Measurements from ENCODE around the gene SNW1.

The SNW1 gene

GRCh38 chr14:77746064-77746702 lies 14.8 kb downstream of the SNW1 start:
- DNase-seq, result peak; percentile 65

DNA sequence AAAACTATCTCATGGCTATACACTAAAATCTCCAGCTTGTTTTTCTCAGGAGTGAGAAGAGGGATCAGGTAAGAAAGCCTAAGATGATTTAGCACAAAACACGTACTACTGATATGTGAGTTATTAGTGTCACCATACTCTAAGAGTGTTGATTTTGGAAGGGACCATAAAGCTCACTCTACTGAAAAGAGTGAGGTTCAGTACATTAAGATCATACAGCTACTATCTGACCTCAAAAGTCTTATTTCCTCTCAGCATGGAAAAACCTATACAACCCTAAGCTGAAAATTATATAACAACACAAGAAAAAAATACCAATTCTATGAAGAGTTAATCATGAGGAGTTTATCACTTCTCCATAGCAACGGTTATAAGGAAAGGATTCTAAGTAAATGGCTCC lies 19.5 kb downstream of the SNW1 start:
- DNase-seq, result no peak

- DNase-seq, result no peak
Measured at GRCh38 chr14:77738559-77739250, 22.3 kb downstream of the SNW1 start.

DNA sequence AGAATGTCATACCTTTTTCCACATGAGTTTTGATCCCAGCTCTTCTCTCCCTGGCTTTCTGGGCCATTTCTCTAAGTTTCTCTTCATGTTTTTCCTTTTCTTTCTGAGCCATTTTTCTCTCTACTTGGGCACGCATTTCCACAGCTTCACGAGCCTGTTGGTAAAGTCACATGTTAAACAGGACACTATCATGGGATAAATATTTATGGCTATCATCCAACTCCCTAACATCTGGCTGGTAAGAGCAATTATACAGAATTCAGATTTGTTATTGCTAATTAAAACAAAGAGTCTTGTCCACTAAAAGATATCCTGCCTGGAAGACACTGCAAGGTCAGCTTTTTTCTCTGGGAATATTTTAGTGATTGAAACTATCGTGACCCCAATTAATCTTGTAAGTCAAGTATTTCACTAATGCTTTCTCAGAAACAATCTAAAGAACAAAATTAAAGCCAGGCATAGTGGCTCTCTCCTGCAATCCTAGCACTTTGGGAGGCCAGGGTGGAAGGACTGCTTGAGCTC lies 29.9 kb downstream of the SNW1 start:
- no peak for DNase-seq

- no peak for DNase-seq
Measured at GRCh38 chr14:77722301-77722700, 38.7 kb downstream of the SNW1 start.

DNA sequence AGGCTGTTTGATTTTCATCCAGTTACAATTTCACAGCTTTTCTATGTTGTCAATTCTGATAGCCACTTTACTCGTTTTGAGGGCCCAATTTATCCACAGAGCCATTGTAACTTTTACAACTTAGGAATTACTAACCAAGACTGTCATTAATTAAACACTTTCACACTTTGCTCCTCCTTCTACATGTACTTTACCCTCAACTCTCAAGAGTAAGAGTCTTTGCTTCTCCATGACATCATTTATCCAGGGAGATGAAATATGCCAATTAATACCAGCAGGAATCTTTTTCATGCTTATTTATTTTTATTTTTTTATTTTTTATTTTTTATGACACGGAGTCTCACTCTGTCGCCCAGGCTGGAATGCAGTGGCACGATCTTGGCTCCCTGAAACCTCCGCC lies 39.5 kb downstream of the SNW1 start:
- DNase-seq, result no peak

DNA sequence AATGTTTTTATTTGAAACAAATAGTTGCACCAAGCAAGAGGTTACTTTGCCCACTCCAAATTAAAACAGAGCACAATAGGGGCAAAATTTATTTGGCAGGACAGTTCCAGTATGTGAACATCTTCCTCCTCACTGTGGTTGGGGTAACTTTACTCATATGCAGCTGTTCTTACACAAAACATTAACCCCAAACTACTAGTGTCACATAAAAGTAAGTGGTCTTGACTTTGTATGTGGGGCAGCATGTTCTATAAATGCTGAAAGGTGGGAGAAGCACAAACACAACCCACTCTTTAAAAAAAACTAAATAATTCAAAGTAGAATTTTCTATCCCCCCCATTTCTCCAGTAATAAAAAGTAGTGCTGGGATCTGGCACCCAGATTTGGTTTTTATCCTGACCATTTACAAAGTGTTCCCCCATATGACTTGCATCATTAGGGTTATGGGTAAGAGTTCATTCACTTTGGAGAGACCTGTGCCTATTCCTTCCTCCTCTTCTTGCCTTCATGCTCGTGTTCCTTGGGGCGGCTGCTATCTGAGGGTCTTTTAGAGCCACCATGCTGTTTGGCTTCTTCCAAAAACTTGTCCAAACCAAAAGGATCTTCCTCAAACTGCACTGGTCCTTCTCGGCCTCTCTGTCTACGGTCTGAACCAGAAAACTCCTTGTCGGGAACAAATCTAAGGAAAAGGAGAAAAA lies 43.2 kb downstream of the SNW1 start:
- DNase-seq, result no peak

- DNase-seq, result no peak
Measured at GRCh38 chr14:77714926-77715325, 46.0 kb downstream of the SNW1 start.

DNA sequence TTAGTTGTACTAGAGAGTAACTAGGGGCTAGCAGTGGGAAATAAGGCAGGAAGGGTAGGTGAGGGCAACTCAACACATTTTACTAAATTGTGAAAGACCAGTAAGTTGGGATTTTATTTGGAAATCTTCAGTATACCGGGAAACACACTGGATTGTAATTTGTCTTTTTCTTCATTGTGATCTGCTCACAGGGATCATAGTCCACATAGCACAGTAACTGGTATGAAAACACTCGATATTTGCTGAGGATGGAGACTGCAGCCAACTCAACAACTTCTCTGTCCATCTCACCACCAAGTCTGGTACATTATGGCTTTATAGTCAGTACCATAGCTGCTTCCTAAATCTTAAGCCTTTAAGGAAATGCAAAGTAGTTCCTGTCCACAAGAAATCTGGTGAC lies 50.6 kb downstream of the SNW1 start:
- no peak for DNase-seq

- no peak for DNase-seq
Measured at GRCh38 chr14:77709412-77709811, 51.5 kb downstream of the SNW1 start.

- no peak for DNase-seq
Measured at GRCh38 chr14:77708749-77709148, 52.2 kb downstream of the SNW1 start.

DNA sequence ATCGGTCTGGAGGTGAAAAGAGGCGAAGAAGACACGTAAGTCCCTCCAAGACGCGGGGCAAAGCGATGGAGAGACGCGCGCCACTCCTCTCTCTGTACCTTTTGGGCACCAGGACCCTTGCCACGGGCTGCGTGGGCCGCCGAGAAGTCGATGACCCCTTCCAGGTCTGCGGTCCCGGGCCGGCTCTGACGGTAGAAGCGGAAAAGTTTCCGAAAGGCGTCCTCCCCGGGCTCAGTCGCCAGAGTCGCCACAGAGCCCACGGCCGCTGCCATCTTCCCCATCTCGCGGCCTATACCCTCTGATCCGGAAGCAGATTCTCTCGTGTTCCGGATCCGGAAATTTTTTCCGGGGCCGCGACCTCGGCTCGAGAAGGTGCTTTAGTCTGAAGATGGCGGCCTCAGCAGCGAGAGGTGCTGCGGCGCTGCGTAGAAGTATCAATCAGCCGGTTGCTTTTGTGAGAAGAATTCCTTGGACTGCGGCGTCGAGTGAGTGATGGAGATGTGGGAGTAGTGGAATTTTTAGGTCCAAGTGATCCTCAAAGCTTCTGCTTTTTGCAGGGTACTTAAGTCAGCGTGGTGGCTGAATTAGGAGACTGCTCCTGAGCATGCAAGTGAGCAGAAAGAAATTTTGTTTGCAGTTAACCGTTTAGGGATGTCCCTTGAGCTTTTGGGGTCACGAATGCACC lies 53.1 kb downstream of the SNW1 start, which contains the start of the genes ALKBH1 and SLIRP:
ALKBH1 (minus strand) TSS at position 300 of the 685 bp plus-strand sequence; CDS start at position 281, 19 bp downstream.
SLIRP (plus strand) TSS at position 380 of the 685 bp plus-strand sequence; CDS start at position 389, 9 bp downstream.
- DNase-seq, result peak; percentile 96

- peak; percentile 80 for DNase-seq
Measured at GRCh38 chr14:77707355-77707723, 53.6 kb downstream of the SNW1 start.

DNA sequence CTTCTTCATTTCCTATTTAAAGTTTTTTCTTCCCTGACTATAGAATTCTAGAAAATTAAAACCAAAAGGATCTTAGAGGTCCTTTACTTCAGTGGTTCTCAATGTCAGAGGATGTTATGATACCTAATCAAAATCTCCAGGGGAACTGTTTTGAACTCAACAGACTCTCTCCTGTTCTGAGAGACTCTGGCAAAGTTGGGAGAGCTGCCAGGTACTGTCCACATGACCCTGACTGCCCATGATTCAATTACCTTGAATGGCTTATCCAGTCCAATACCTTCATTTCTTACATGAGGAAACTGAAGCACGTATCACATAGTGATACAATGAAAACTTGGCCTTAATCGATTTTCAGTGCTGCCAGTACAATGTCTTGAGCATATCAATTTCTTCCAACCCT lies 69.7 kb downstream of the SNW1 start:
- DNase-seq, result no peak

- DNase-seq, result no peak
Measured at GRCh38 chr14:77682158-77682553, 78.8 kb downstream of the SNW1 start.

- DNase-seq, result no peak
Measured at GRCh38 chr14:77681196-77682157, 79.5 kb downstream of the SNW1 start.

DNA sequence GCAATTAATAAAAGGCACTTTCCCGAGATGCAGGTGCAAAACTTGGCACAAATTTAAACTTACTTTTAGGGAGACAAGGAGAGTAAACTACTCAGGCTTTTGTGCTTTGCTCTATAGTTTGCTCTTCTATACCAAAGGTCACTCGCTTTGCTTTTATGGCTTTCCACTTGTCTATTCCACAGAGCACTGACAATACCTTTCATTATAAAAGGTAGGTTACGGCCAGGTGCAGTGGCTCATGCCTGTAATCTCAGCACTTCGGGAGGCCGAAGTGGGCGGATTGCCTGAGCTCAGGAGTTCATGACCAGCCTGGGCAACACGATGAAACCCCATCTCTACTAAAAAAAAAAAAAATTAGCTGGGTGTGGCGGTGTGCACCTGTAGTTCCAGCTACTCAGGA lies 86.0 kb downstream of the SNW1 start:
- no peak for DNase-seq

- no peak for DNase-seq
Measured at GRCh38 chr14:77673193-77673592, 87.8 kb downstream of the SNW1 start.
